Astrocyte (in vitro differentiated cells and primary cell): ENCODE measurements around the gene FGF2.

Experiments used
- EZH2 ChIP-seq: IDR thresholded peaks from 2 replicates; pipeline ENCODE4 v1.6.1; 2012; ENCODE audit warnings: mild to moderate bottlenecking, low read length, inconsistent platforms; ENCODE audit not compliant: insufficient read depth
- TF ChIP-seq, protein P1 (sequence below): IDR thresholded peaks from 2 replicates; pipeline ENCODE4 v1.5.1; 2011; ENCODE audit warnings: low read depth, mild to moderate bottlenecking, inconsistent platforms, low read length, moderate library complexity; ENCODE audit not compliant: insufficient read depth

DNA sequence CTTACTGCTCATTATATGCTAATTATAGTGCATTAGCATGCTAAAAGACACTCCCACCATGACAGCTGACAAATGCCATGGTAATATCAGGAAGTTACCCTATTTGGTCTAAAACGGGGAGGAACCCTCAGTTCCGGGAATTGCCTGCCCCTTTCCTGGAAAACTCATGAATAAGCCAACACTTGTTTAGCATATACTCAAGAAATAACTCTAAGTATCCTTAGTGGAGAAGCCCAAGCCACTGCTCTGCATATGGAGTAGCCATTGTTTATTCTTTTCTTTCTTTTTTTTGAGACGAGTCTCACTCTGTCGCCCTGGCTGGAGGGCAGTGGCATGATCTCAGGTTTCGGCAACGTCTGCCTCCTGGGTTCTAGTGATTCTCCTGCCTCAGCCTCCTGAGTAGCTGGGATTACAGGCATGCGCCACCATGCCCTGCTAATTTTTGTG lies 80.3 kb downstream of the FGF2 start:
- TF ChIP-seq EZH2: no peak
- TF ChIP-seq, protein P1, sequence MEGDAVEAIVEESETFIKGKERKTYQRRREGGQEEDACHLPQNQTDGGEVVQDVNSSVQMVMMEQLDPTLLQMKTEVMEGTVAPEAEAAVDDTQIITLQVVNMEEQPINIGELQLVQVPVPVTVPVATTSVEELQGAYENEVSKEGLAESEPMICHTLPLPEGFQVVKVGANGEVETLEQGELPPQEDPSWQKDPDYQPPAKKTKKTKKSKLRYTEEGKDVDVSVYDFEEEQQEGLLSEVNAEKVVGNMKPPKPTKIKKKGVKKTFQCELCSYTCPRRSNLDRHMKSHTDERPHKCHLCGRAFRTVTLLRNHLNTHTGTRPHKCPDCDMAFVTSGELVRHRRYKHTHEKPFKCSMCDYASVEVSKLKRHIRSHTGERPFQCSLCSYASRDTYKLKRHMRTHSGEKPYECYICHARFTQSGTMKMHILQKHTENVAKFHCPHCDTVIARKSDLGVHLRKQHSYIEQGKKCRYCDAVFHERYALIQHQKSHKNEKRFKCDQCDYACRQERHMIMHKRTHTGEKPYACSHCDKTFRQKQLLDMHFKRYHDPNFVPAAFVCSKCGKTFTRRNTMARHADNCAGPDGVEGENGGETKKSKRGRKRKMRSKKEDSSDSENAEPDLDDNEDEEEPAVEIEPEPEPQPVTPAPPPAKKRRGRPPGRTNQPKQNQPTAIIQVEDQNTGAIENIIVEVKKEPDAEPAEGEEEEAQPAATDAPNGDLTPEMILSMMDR: no peak
